Trophoblast cell (in vitro differentiated cells and primary cell): Measurements from ENCODE around the gene SLIT3.

Source experiments
- DNase-seq, 2 donors: peaks; one replicate each; pipeline ENCODE4 v3.0.0-alpha.2; 2016
- H2AFZ ChIP-seq: 2 replicates; pipeline ENCODE4 v1.6.1; 2013; ENCODE audit warnings: low read length, moderate library complexity, mild to moderate bottlenecking; ENCODE audit not compliant: insufficient read depth, poor library complexity
- H2AK5ac ChIP-seq: 2 replicates; pipeline ENCODE4 v1.6.1; 2013; ENCODE audit warnings: mild to moderate bottlenecking, low read length
- H2BK120ac ChIP-seq: 2 replicates; pipeline ENCODE4 v1.6.1; 2013; ENCODE audit warnings: low read length, mild to moderate bottlenecking, moderate library complexity; ENCODE audit not compliant: insufficient read depth, poor library complexity
- H2BK12ac ChIP-seq: 2 replicates; pipeline ENCODE4 v1.6.1; 2013; ENCODE audit warnings: mild to moderate bottlenecking, low read length, moderate library complexity
- H2BK5ac ChIP-seq: 2 replicates; pipeline ENCODE4 v1.6.1; 2013; ENCODE audit warnings: low read length, low read depth, moderate library complexity, mild to moderate bottlenecking; ENCODE audit not compliant: poor library complexity
- H3K14ac ChIP-seq: 2 replicates; pipeline ENCODE4 v1.6.1; 2013; ENCODE audit warnings: mild to moderate bottlenecking, low read length
- H3K18ac ChIP-seq: 2 replicates; pipeline ENCODE4 v1.6.1; 2013; ENCODE audit warnings: mild to moderate bottlenecking, low read length
- H3K23ac ChIP-seq: 2 replicates; pipeline ENCODE4 v1.6.1; 2013; ENCODE audit warnings: low read length
- H3K27ac ChIP-seq: 2 replicates; pipeline ENCODE4 v1.5.1; 2013; ENCODE audit warnings: low read depth, mild to moderate bottlenecking, inconsistent platforms, low read length, moderate library complexity
- H3K27me3 ChIP-seq: 2 replicates; pipeline ENCODE4 v1.6.1; 2013; ENCODE audit warnings: inconsistent platforms, mild to moderate bottlenecking, low read length, moderate library complexity; ENCODE audit not compliant: insufficient read depth
- H3K36me3 ChIP-seq, 2 experiments: 1 replicate in 1 of 2; 2 replicates in 1 of 2; pipeline ENCODE4 v1.6.1; 2013; ENCODE audit warnings: low read length in 2 of 2, mild to moderate bottlenecking in 2 of 2, moderate library complexity in 1 of 2; ENCODE audit not compliant: insufficient read depth in 2 of 2, control insufficient read depth in 1 of 2
- H3K4ac ChIP-seq: 2 replicates; pipeline ENCODE4 v1.6.1; 2013; ENCODE audit warnings: low read depth, mild to moderate bottlenecking, low read length, moderate library complexity
- H3K4me1 ChIP-seq, 2 experiments: 1 replicate in 1 of 2; 2 replicates in 1 of 2; pipeline ENCODE4 v1.6.1; 2013; ENCODE audit warnings: low read length in 2 of 2, mild to moderate bottlenecking in 2 of 2, moderate library complexity in 1 of 2; ENCODE audit not compliant: insufficient read depth in 2 of 2, control insufficient read depth in 1 of 2
- H3K4me2 ChIP-seq: 2 replicates; pipeline ENCODE4 v1.6.1; 2013; ENCODE audit warnings: inconsistent platforms, mild to moderate bottlenecking, low read length, moderate library complexity
- H3K4me3 ChIP-seq: 2 replicates; pipeline ENCODE4 v1.5.1; 2013; ENCODE audit warnings: mild to moderate bottlenecking, low read depth, low read length, inconsistent platforms
- H3K79me1 ChIP-seq: one replicate; pipeline ENCODE4 v1.6.1; 2013; ENCODE audit warnings: low read length
- H3K79me2 ChIP-seq: 2 replicates; pipeline ENCODE4 v1.6.1; 2013; ENCODE audit warnings: low read length, mild to moderate bottlenecking; ENCODE audit not compliant: control insufficient read depth, insufficient read depth, poor library complexity
- H3K9ac ChIP-seq: 2 replicates; pipeline ENCODE4 v1.6.1; 2013; ENCODE audit warnings: mild to moderate bottlenecking, low read length
- H3K9me3 ChIP-seq: 2 replicates; pipeline ENCODE4 v1.6.1; 2013; ENCODE audit warnings: low read depth, mild to moderate bottlenecking, control low read depth, inconsistent platforms, low read length; ENCODE audit not compliant: insufficient read depth
- H4K12ac ChIP-seq: 2 replicates; pipeline ENCODE4 v1.6.1; 2013; ENCODE audit warnings: low read depth, mild to moderate bottlenecking, low read length, moderate library complexity
- H4K8ac ChIP-seq: 2 replicates; pipeline ENCODE4 v1.6.1; 2013; ENCODE audit warnings: low read depth, mild to moderate bottlenecking, low read length, moderate library complexity
- H4K91ac ChIP-seq: one replicate; pipeline ENCODE4 v1.6.1; 2013; ENCODE audit warnings: low read depth, mild to moderate bottlenecking, low read length, moderate library complexity
- WGBS: extraction: QIAGEN DNeasy Blood & Tissue Kit; methylation state at CpG from one replicate; pipeline ENCODE4 v1.1.7; 2013; ENCODE audit warnings: missing lambda C conversion rate; ENCODE audit not compliant: insufficient read length, insufficient coverage; ENCODE audit errors: extremely low coverage; 5-methylcytosine and 5-hydroxymethylcytosine counted together

SLIT3 gene

GRCh38 chr5:169131616-169132301, 169.2 kb downstream of the SLIT3 start:
- no peak overlapping the region for H4K12ac ChIP-seq
- H2BK12ac ChIP-seq: no peak overlapping the region
- no peaks in the 10 kb centered on the region for H3K9me3 ChIP-seq
- no peaks in the 10 kb centered on the region for H3K27me3 ChIP-seq
- H3K4me3 ChIP-seq: no peak overlapping the region
- DNase-seq: no peak
- no peak overlapping the region for H3K18ac ChIP-seq
- H3K4me1 ChIP-seq: peaks cover 2 to 5% of the 10 kb centered on the region in 2 experiments
- no peak overlapping the region for H3K23ac ChIP-seq
- no peak overlapping the region for H3K27ac ChIP-seq
- H3K9ac ChIP-seq: no peak overlapping the region
- peaks cover 2 to 3% of the 10 kb centered on the region in 2 experiments for H3K36me3 ChIP-seq
- no peak overlapping the region for H3K4ac ChIP-seq
- no peak overlapping the region for H4K8ac ChIP-seq
- H3K4me2 ChIP-seq: no peak overlapping the region
- no peak overlapping the region for H2AK5ac ChIP-seq
- WGBS: no CpG with 5 or more reads among the region's 4 CpGs
- H2AFZ ChIP-seq: no peak overlapping the region
- no peaks in the 10 kb centered on the region for H3K79me1 ChIP-seq
- no peak overlapping the region for H2BK120ac ChIP-seq
- no peak overlapping the region for H4K91ac ChIP-seq
- H2BK5ac ChIP-seq: no peak overlapping the region
- no peaks in the 10 kb centered on the region for H3K79me2 ChIP-seq
- H3K14ac ChIP-seq: no peak overlapping the region

GRCh38 chr5:169128679-169129078, 172.3 kb downstream of the SLIT3 start:
- Histone ChIP-seq H3K18ac (no peak overlapping the region), H3K27ac (no peak overlapping the region), H4K12ac (no peak overlapping the region), H2AK5ac (no peak overlapping the region), H3K79me2 (no peaks in the 10 kb centered on the region), H3K4me1 (peaks cover 8 to 23% of the 10 kb centered on the region in 2 experiments), H3K4ac (no peak overlapping the region), H2AFZ (no peak overlapping the region), H2BK12ac (no peak overlapping the region), H3K27me3 (no peaks in the 10 kb centered on the region), H2BK5ac (no peak overlapping the region), H3K36me3 (peaks cover 0 to 3% of the 10 kb centered on the region in 2 experiments), H3K14ac (no peak overlapping the region), H3K9ac (no peak overlapping the region), H3K9me3 (no peaks in the 10 kb centered on the region), H3K4me2 (no peak overlapping the region), H4K91ac (no peak overlapping the region), H3K23ac (no peak overlapping the region), H4K8ac (no peak overlapping the region), H2BK120ac (no peak overlapping the region), H3K4me3 (no peak overlapping the region), H3K79me1 (peaks cover 5% of the 10 kb centered on the region)
- WGBS: no CpG with 5 or more reads among the region's 9 CpGs
- no peak for DNase-seq

- no CpG with 5 or more reads among the region's 4 CpGs for whole genome bisulfite sequencing
- no peak for DNase-seq
- H3K27me3 ChIP-seq: no peaks in the 10 kb centered on the region
- no peak overlapping the region for H3K4me3 ChIP-seq
- H2BK12ac ChIP-seq: no peak overlapping the region
- no peak overlapping the region for H2BK5ac ChIP-seq
- H3K79me2 ChIP-seq: no peaks in the 10 kb centered on the region
- no peak overlapping the region for H3K14ac ChIP-seq
- no peak overlapping the region for H3K4me2 ChIP-seq
- H3K79me1 ChIP-seq: peaks cover 5% of the 10 kb centered on the region
- H3K23ac ChIP-seq: no peak overlapping the region
- no peaks in the 10 kb centered on the region for H3K9me3 ChIP-seq
- no peak overlapping the region for H2BK120ac ChIP-seq
- H2AK5ac ChIP-seq: no peak overlapping the region
- H3K4me1 ChIP-seq: peaks cover 8 to 24% of the 10 kb centered on the region in 2 experiments
- no peak overlapping the region for H4K91ac ChIP-seq
- no peaks in the 10 kb centered on the region for H3K36me3 ChIP-seq
- H3K4ac ChIP-seq: no peak overlapping the region
- H4K8ac ChIP-seq: no peak overlapping the region
- no peak overlapping the region for H2AFZ ChIP-seq
- H3K27ac ChIP-seq: no peak overlapping the region
- no peak overlapping the region for H4K12ac ChIP-seq
- H3K9ac ChIP-seq: no peak overlapping the region
- no peak overlapping the region for H3K18ac ChIP-seq
These were observed 173.5 kb downstream of the SLIT3 start for GRCh38 chr5:169127431-169127830.

- WGBS: no CpG with 5 or more reads among the region's 3 CpGs
- H3K27me3 ChIP-seq: no peaks in the 10 kb centered on the region
- H3K4me3 ChIP-seq: no peak overlapping the region
- H3K9me3 ChIP-seq: no peaks in the 10 kb centered on the region
- H3K79me1 ChIP-seq: peaks cover 5% of the 10 kb centered on the region
- peaks cover 11 to 25% of the 10 kb centered on the region in 2 experiments for H3K4me1 ChIP-seq
- no peak overlapping the region for H4K8ac ChIP-seq
- H3K9ac ChIP-seq: no peak overlapping the region
- peak overlapping the region; percentile 68 for H3K27ac ChIP-seq
- no peak overlapping the region for H2AFZ ChIP-seq
- no peak overlapping the region for H3K4me2 ChIP-seq
- no peak overlapping the region for H2BK120ac ChIP-seq
- H2BK5ac ChIP-seq: no peak overlapping the region
- H3K79me2 ChIP-seq: no peaks in the 10 kb centered on the region
- no peak overlapping the region for H4K12ac ChIP-seq
- H3K36me3 ChIP-seq: no peaks in the 10 kb centered on the region
- H3K14ac ChIP-seq: no peak overlapping the region
- peak overlapping the region; percentile 36 for H4K91ac ChIP-seq
- no peak overlapping the region for H3K18ac ChIP-seq
- no peak overlapping the region for H3K4ac ChIP-seq
- no peak overlapping the region for H2AK5ac ChIP-seq
- no peak for DNase-seq
- H2BK12ac ChIP-seq: no peak overlapping the region
- no peak overlapping the region for H3K23ac ChIP-seq
These were observed 174.4 kb downstream of the SLIT3 start for GRCh38 chr5:169126481-169127021.
